ENCODE data around the gene OSBPL2.
A peak's percentile ranks its signal among the peaks of the same experiment; 100 is the strongest.

Gene OSBPL2

GRCh38 chr20:62262064-62262463 is 23.7 kb downstream of the OSBPL2 start:
- no peak for DNase-seq

DNA sequence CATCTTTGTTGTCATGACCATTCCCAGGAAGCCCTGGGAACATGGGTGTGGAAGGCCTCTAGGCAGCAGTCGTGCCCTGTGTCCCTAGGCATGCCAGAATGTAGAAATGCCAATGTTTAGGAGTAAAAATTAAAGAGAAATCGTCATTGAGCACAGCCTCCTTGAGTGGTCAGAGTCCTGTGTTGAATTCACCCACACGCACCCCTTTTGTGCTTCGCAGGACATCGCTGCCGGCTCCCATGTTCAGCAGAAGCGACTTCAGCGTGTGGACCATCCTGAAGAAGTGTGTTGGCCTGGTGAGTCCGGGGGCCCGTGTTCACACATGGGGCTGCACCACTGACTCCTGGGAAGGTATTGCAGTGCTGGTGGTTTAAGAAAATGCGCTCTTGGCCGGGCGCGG is 25.1 kb downstream of the OSBPL2 start:
- no peak for DNase-seq

DNA sequence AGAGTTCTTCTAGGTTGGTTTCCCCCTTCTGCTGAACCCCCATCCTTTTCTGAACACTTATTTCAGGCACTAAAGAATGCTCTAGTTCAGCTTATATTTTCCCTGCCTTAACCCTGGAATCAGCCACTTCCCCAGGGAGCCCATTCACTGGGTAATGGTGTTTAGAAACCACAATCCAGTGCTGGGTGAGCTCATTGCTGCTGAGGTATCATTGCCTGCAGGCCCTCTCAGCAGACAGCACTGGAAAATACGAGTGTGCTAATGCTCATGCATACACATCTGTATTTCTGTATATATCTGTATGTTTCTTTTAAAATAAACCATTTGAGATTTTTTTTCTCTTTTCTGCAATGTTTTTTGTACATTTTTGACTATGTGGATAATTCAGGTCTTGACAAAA is 27.0 kb downstream of the OSBPL2 start:
- no peak for DNase-seq

DNA sequence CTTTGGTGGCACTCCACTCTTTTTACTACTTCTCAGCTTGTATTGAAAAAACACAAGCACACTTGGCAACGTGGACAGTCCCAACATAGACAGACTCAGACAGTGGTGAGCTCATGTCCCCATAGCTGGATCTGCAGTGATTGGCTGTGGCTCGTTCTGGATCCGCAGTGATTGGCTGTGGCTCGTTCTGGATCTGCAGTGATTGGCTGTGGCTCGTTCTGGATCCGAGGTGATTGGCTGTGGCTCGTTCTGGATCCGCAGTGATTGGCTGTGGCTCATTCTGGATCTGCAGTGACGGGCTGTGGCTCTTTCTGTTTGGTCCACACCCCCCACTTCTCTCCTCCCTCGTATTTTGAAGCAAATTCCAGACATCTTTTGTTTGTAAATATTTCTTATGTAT is 28.0 kb downstream of the OSBPL2 start:
- no peak for DNase-seq

GRCh38 chr20:62266851-62267250 is 28.5 kb downstream of the OSBPL2 start:
- DNase-seq = no peak

DNA sequence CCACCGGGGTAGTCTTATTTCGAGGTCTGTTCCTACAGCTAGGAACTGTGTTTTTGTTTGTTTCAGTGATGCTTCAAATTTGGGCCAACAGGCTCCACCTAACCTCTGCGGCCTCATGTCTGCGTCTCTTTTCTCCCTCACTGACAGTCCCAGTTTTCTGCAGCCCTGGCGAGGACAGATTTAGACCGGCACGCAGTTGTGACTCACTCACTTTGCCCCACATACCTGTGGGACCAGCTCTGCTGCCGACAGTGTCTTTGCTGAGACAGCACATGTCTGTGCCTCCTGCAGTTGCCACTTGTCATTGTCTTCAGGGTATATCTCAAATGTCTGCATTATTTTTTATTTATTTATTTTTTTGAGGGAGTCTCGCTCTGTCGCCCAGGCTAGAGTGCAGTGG is 29.2 kb downstream of the OSBPL2 start:
- no peak for DNase-seq

GRCh38 chr20:62268228-62268900 is 30.0 kb downstream of the OSBPL2 start:
- no peak for DNase-seq

DNA sequence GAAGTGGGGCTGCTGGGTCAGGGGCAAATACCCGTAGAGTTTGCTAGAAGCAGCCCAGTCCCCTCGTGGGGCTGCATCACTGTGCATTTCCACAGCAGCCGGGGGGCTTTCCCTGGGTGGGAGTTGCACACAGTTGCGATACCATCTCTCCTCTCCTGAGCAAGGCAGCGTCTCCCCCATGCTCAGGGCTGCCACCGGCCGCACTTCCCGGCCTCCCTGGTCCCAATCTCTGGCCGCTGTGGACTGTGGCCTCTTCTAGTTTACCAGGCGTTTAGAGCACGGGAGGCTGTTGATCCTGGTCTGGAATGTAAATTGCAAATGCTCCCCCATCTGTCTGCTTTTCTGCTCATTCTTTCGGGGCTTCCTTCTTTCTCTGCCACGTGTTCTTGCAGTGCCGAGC is 31.1 kb downstream of the OSBPL2 start:
- DNase-seq = no peak

DNA sequence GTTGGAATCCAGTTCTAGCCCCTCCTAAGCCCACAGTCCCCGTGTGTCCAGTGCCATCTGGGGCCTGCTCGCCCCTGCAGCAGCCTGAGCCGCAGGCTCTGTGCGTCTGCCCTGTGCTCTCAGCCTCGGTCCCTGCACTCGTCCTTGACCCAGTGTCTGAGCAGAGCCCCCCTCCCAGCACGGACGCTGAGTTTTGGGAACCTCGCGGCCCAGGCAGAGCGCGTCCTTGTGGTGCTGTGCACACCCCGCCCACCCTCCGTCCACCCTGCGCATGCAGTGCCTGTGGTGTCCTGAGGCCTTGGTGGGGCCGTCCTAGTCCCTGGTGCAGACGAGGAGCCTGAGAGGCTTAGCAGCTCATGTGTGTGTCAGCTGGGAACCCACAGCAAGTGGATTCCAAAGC is 31.6 kb downstream of the OSBPL2 start:
- no peak for DNase-seq

DNA sequence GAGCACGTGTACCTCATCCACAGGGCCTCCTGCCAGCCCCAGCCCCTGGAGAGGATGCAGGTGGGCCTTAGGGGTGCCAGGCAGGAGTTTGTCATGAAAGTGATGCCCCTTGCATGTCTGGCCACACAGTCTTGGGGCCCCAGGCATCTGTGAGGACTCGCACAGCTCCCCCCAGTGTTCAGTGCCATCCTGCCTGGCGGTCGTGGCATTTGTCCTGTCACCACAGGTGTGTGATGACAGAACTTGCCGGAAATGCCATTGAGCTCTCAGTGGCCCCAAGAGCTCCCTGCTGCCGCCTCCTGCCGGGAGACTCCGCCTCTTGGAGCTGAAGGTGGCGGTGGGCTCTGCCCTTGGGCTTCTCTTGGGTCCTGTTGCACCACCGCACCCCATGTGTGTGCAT is 33.9 kb downstream of the OSBPL2 start:
- DNase-seq = no peak

- DNase-seq = no peak
These were observed 35.1 kb downstream of the OSBPL2 start for GRCh38 chr20:62273416-62273815.

DNA sequence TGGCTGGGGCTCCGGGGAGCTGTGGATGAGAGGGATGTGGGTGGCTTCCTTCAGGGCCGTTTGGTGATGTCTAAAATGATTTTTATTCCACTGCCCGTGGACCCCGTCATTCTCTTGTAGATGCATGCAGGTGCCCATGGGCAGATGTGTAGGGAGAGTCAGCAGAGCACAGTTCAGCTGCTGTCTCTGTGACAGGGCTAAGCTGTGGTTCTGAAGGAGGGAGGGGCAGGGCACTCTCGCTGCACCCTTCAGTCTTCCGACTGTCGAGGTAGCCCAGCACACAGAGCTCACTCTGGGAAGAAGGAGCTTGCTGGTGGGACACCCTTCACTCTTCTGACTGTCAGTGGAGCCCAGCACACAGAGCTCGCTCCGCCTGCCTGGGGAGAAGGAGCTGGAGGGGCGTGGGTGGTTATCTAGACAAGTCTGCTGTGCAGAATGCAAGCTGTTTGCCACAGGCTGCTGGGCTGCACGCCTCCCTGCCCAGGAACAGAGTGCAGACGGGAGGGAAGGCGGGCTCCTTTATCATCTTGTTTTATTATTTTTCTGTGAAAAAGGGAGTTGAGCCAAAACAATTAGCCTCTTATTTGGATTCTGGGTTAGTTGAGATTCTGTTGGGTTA is 36.1 kb downstream of the OSBPL2 start:
- peak; percentile 78 for DNase-seq

GRCh38 chr20:62275219-62275618 is 36.9 kb downstream of the OSBPL2 start:
- no peak for DNase-seq

- DNase-seq = no peak
These were observed 38.1 kb downstream of the OSBPL2 start for GRCh38 chr20:62276439-62276838.

- DNase-seq = no peak
These were observed 38.9 kb downstream of the OSBPL2 start for GRCh38 chr20:62277253-62277652.

DNA sequence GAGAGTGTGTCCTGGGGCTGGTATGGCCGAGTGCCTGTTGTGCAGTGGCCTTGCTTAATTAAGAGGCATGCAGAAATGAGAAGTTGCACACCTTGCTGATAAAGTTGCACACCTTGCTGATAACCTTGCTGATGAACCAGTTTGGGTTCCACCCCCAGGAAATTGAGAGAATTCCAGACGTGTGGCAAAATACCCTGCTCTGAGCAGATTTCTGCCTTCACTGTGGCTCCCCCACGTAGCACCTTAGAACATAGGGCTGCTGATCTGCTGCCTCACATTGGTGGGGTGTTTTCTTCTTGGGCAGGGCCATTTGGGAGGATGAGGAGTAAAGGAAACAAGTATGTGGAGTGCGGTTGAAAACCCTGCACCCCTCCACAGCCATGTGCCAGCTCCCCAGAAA is 42.0 kb downstream of the OSBPL2 start:
- no peak for DNase-seq

GRCh38 chr20:62281161-62281933 is 43.0 kb downstream of the OSBPL2 start:
- no peak for DNase-seq

DNA sequence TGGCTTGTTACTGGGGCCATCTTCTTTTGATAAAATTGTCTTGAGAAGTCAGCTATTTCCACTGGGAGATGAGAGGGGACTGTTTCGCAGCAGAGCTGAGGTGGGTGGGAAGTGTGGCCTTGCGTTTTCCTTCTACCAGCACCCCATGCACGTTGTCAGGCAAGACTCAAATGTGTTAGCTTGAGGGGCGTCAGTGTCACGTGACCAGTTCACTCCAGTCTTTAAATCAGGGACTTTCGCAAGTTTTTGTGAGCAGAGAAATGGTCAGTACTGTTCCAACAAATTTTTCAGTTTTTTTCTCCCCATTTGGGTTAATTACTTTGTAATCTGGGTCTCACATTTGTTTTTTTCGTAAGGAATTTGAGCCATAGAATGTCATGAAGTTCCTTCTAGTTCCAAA is 43.8 kb downstream of the OSBPL2 start:
- no peak for DNase-seq

GRCh38 chr20:62282877-62283503 is 44.7 kb downstream of the OSBPL2 start:
- DNase-seq = no peak

GRCh38 chr20:62284448-62284847 is 46.1 kb downstream of the OSBPL2 start:
- no peak for DNase-seq

GRCh38 chr20:62285151-62285550 is 46.8 kb downstream of the OSBPL2 start:
- no peak for DNase-seq

GRCh38 chr20:62285722-62286121 is 47.4 kb downstream of the OSBPL2 start:
- DNase-seq = no peak

GRCh38 chr20:62286493-62287064 is 48.3 kb downstream of the OSBPL2 start:
- no peak for DNase-seq

All from kidney glomerular epithelial cell (primary cell).